ENCODE data around the gene RASL10B. TPM values are rescaled to one million over a fixed set of nuclear protein-coding genes. Genes with fewer than 3 reads are reported as not detected.

Gene RASL10B
- total and polyA plus RNA-seq, 10 of the 15 experiments (the other 5 are each of a cell fraction or from before 2014, with no cell fraction given) = not detected

DNA sequence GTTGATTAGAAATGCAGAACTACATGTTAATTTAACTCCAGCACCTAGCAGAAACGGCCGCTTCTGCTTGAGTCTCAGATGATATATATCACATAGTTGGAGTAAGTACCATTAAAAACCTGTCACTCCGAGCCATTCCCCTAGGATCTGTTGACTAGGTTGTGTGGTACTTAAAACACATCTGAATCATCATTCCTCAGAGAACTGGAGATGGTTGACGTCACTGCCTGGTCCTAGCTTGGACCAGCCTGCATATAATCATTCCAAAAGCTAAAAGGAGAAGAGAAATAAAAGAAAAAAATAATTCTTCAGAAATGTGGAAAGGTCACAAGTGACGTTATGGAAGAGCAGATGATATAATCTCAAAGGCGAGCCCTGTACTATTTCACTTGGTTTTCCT lies 31.3 kb upstream of the RASL10B start (continued):
- no peak for TF ChIP-seq BCL3 (IDR thresholded peaks at IDR 0.05; ENCODE audit: borderline replicate concordance, insufficient read depth, low read depth, low read length, poor library complexity, severe bottlenecking)

- SMC1A ChIA-PET (ENCODE audit: uncharacterized antibody, unreplicated experiment) = no interaction called here
- BruUV-seq (replicated peaks) = no TSS peak
- H3K4me2 ChIP-seq (ENCODE audit: control insufficient read depth, insufficient read depth) = no peak overlapping the region
- 80% methylated on average over 5 of the region's 5 CpGs for WGBS (ENCODE audit: insufficient coverage, insufficient replicate concordance, low lambda C conversion rate, missing lambda C conversion rate)
- H3K79me2 ChIP-seq (ENCODE audit: control insufficient read depth, insufficient read depth, low read length) = no peaks in the 10 kb centered on the region
- CTCF ChIA-PET = no interaction called here
- DNase-seq (ENCODE audit: low read depth, low spot score) (no peak), ATAC-seq (no peak), FAIRE-seq (no peak)
- H3K9ac ChIP-seq (ENCODE audit: control insufficient read depth, insufficient read depth, low read length) = no peak overlapping the region
- no peaks in the 10 kb centered on the region for H3K27me3 ChIP-seq (replicated peaks in 1 of 2; ENCODE audit: control insufficient read depth in 2 of 2, insufficient read depth in 2 of 2, low read length in 1 of 2)
- in situ Hi-C loops (cut with MboI) = no loop called here
- intact Hi-C loops (cut with micrococcal nuclease; ENCODE audit: unreplicated experiment) = no loop called here
- no peak overlapping the region for H3K27ac ChIP-seq (ENCODE audit: control insufficient read depth, insufficient read depth)
- H3K9me3 ChIP-seq (replicated peaks; ENCODE audit: control insufficient read depth, insufficient read depth, low read length) = no peaks in the 10 kb centered on the region
- H3K4me1 ChIP-seq (ENCODE audit: control insufficient read depth, insufficient read depth, low read length) = no peaks in the 10 kb centered on the region
- H2AFZ ChIP-seq (ENCODE audit: control insufficient read depth, low read depth, low read length) = no peak overlapping the region
- RAD21 ChIA-PET (ENCODE audit: unreplicated experiment) = no interaction called here
- no peaks in the 10 kb centered on the region; a peak in 1 of 4 replicates for H3K36me3 ChIP-seq (ENCODE audit: control insufficient read depth in 2 of 2, insufficient read depth in 2 of 2, low read length in 1 of 2)
- POLR2A ChIA-PET = no interaction called here
- H4K20me1 ChIP-seq (ENCODE audit: control insufficient read depth, insufficient read depth) = no peaks in the 10 kb centered on the region
- H3K4me3 ChIP-seq = no peak overlapping the region
- TF ChIP-seq FOXK2 (IDR thresholded peaks at IDR 0.05) = no peak
- TF ChIP-seq IRF4 (IDR thresholded peaks at IDR 0.05; ENCODE audit: low read depth, low read length) = no peak
- no peak for TF ChIP-seq CBX3 (IDR thresholded peaks at IDR 0.05; ENCODE audit: borderline replicate concordance, low read depth)
- TF ChIP-seq E2F8 (IDR thresholded peaks at IDR 0.05; ENCODE audit: low read depth, partially characterized antibody) = no peak
- TF ChIP-seq TAF1 (IDR thresholded peaks at IDR 0.05; ENCODE audit: borderline replicate concordance, low read depth, low read length) = no peak
- no peak for TF ChIP-seq MTA2 (IDR thresholded peaks at IDR 0.05; ENCODE audit: low read depth)
- TF ChIP-seq, protein P1, sequence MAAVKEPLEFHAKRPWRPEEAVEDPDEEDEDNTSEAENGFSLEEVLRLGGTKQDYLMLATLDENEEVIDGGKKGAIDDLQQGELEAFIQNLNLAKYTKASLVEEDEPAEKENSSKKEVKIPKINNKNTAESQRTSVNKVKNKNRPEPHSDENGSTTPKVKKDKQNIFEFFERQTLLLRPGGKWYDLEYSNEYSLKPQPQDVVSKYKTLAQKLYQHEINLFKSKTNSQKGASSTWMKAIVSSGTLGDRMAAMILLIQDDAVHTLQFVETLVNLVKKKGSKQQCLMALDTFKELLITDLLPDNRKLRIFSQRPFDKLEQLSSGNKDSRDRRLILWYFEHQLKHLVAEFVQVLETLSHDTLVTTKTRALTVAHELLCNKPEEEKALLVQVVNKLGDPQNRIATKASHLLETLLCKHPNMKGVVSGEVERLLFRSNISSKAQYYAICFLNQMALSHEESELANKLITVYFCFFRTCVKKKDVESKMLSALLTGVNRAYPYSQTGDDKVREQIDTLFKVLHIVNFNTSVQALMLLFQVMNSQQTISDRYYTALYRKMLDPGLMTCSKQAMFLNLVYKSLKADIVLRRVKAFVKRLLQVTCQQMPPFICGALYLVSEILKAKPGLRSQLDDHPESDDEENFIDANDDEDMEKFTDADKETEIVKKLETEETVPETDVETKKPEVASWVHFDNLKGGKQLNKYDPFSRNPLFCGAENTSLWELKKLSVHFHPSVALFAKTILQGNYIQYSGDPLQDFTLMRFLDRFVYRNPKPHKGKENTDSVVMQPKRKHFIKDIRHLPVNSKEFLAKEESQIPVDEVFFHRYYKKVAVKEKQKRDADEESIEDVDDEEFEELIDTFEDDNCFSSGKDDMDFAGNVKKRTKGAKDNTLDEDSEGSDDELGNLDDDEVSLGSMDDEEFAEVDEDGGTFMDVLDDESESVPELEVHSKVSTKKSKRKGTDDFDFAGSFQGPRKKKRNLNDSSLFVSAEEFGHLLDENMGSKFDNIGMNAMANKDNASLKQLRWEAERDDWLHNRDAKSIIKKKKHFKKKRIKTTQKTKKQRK (IDR thresholded peaks at IDR 0.05; ENCODE audit: low read depth, low read length) = no peak
- TF ChIP-seq SREBF1 (IDR thresholded peaks at IDR 0.05; ENCODE audit: low read length) = no peak
- TF ChIP-seq SRF (IDR thresholded peaks at IDR 0.05; ENCODE audit: low read depth in 2 of 2, low read length in 2 of 2) = no peak
- TF ChIP-seq, protein P2, sequence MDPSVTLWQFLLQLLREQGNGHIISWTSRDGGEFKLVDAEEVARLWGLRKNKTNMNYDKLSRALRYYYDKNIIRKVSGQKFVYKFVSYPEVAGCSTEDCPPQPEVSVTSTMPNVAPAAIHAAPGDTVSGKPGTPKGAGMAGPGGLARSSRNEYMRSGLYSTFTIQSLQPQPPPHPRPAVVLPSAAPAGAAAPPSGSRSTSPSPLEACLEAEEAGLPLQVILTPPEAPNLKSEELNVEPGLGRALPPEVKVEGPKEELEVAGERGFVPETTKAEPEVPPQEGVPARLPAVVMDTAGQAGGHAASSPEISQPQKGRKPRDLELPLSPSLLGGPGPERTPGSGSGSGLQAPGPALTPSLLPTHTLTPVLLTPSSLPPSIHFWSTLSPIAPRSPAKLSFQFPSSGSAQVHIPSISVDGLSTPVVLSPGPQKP (IDR thresholded peaks at IDR 0.05; ENCODE audit: low read depth, low read length) = no peak
- TF ChIP-seq CBFB (IDR thresholded peaks at IDR 0.05; ENCODE audit: low read depth) = no peak
- TF ChIP-seq EGR1 (IDR thresholded peaks at IDR 0.05; ENCODE audit: borderline replicate concordance in 1 of 2, low read depth in 2 of 2, low read length in 2 of 2) = no peak
- no peak for TF ChIP-seq WRNIP1 (IDR thresholded peaks at IDR 0.05; ENCODE audit: borderline replicate concordance, low read depth, low read length)
These were observed 29.9 kb upstream of the RASL10B start for GRCh38 chr17:35701491-35701890.

Data from GM12878 (cell line).